AG09309 (cell line): ENCODE data around the gene FUS.
"Not testable (repeated sequence)": the region's sequence is repeated elsewhere in the genome, so short reads cannot be mapped to it uniquely, and the experiment has no call there.

Source experiments
- DNase-seq: peaks from one replicate; pipeline ENCODE4 v3.0.0-alpha.2; 2010; ENCODE audit warnings: low read depth
- H3K4me3 ChIP-seq: 2 replicates; pipeline ENCODE4 v1.5.1; 2011; ENCODE audit warnings: mild to moderate bottlenecking, low read depth, low read length, moderate library complexity; ENCODE audit not compliant: control insufficient read depth
- CTCF ChIP-seq: IDR thresholded peaks from 2 replicates; pipeline ENCODE4 v1.5.1; 2011; ENCODE audit warnings: mild to moderate bottlenecking, low read depth, low read length, inconsistent platforms; ENCODE audit not compliant: insufficient read depth, control insufficient read depth; ENCODE audit errors: missing control alignments

The FUS gene

GRCh38 chr16:31145398-31145990, 34.4 kb upstream of the FUS start:
- DNase-seq = no peak
- TF ChIP-seq CTCF = no peak
- no peak overlapping the region for H3K4me3 ChIP-seq

DNA sequence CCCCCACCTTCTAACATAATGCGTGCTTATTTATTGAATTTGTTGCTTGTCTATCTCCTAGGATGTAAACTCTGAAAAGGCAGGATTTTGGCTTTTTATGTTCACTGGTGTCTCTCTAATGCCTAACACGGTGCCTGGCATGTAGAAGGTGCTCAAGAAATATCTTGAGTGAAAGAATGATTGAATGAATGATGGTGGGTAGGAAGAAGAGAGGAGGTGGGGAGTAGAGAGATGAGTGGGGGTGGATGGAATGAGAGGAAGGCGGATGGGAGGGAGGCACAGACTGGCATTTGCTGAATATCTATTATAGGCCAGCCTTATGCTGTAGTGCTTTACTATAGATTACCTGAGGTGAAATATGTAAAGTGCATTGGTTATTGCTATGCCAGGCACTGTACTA, 32.4 kb upstream of the FUS start:
- DNase-seq = no peak
- no peak overlapping the region for H3K4me3 ChIP-seq
- no peak for TF ChIP-seq CTCF

DNA sequence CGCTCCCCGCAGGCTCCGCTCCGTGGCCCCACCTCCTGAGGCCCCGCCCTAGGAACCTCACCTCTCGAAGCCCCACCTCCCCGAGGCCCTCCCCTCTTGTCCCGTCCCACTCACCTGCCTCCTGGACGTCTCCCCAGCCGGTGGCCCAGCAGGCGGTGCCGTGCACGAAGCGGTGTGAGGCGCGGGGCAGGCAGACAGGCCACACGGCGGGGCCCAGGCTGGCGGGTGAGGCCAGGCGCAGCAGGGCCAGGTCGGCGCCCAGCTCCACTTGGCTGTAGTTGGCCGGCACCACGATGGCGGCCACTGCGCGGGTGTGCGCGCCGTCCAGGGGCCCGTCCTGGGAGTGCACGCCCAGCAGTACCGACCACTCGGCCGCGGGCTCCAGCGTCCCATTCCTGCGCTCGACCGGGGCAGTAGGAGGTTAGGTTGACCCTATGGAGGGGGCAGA, 31.6 kb upstream of the FUS start:
- DNase-seq = no peak
- no peak for TF ChIP-seq CTCF
- no peak overlapping the region for H3K4me3 ChIP-seq

DNA sequence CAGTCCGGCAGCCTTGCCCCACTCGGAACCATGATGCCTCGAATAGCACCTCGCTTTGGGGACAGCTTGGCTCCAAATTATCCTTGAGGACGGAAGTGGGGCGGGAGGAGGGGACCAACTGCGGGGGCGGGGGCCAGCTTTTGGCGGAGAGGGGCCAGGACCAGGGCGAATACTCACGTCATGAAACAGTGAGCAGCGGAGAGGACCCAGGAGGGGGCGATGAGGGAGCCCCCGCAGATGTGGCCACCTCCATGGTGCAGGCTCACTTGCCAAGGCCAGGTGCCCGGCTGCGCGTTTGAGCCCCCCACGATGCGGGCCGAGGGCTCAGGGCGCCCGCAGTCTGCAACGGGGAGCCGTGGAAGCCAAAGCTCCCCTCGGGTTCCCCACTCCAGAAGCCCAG, 31.0 kb upstream of the FUS start:
- no peak overlapping the region for H3K4me3 ChIP-seq
- no peak for TF ChIP-seq CTCF
- DNase-seq = no peak

GRCh38 chr16:31149332-31149731, 30.6 kb upstream of the FUS start:
- DNase-seq = no peak
- no peak overlapping the region for H3K4me3 ChIP-seq
- TF ChIP-seq CTCF = no peak

DNA sequence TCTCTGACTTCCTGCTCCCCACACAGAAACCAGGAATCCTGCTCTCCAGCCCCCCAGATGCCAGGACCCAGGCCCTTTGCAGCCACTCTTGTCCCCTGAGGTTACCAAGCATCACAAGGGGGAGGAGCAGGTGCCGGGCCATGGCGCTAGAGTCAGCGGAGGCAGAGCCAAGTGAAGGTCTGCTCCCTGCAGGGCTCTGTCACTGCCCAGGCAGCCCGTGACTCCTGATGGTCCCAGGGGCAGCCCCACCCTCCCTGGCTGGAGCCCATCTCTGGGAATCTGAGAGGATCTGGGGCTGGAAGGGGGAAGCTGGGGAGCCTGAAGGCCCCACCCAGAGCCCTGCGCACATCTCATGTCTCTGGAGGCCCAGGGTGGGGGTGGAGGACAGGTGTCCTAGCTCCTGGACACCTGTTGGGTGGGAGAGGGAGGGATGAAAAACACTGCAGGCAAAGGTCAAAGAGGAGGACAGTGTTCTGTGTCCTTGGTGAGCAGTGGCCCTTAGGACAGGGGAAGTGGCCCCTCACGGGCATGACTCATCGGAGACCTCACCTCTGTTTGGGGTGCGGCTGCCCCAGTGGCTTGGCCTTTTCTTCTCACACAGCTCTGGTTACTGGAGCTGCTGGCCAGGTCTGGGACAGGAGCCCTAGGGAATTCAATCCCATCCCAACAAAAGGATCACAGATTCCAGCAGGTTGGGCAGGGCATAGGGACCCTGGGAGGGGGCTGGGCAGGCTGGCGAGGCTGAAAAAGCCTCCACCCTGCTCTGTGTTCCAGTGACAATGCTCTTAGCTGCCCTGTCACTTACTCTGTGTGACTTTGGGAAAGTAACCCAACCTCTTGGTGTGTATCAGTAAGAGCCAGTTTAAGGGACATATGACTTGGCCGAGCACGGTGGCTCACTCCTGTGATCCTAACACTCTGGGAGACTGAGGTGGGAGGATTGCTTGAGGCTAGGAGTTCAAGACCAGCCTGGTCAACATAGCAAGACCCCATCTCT, 29.7 kb upstream of the FUS start, which contains the start of gene PRSS36:
PRSS36 (minus strand) TSS at position 173 of the 997 bp plus-strand sequence; CDS start at position 142, 31 bp downstream.
- no peak for TF ChIP-seq CTCF
- H3K4me3 ChIP-seq = no peak within 1 kb of the TSS
- DNase-seq = no peak

DNA sequence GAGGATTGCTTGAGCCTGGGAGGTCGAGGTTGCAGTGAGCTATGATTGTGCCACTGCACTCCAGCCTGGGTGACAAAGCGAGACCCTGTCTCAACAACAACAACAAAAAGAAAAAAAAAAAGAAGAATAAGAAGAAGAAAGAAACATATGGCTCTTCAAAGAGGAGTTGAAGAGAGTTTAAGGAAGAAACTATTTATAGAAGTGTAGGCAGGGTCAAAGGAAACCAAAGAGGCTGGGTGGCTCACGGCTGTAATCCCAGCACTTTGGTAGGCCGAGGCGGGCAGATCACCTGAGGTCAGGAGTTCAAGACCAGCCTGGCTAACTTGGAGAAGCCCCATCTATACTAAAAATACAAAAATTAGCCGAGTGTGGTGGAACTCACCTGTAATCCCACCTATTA, 29.0 kb upstream of the FUS start:
- DNase-seq, H3K4me3 ChIP-seq: not testable (repeated sequence)
